ENCODE measurements around the gene PON1.

The PON1 gene

GRCh38 chr7:95250571-95250970 is 73.8 kb downstream of the PON1 start:
- DNase-seq, result no peak
